C4-2B (cell line): Measurements from ENCODE around the gene TTC28.

Experiments
- H3K27ac ChIP-seq: fragments of 450-650 bp; 2 replicates; pipeline ENCODE4 v1.5.1; 2017
- ZFX ChIP-seq: fragments of 450-650 bp; IDR thresholded peaks from 2 replicates; pipeline ENCODE4 v1.6.1; 2017
- TF ChIP-seq, protein P1 (sequence below): fragments of 450-650 bp; conservative IDR thresholded peaks from 2 replicates; pipeline ENCODE4 v1.5.1; 2017; ENCODE audit warnings: mild to moderate bottlenecking

The TTC28 gene

DNA sequence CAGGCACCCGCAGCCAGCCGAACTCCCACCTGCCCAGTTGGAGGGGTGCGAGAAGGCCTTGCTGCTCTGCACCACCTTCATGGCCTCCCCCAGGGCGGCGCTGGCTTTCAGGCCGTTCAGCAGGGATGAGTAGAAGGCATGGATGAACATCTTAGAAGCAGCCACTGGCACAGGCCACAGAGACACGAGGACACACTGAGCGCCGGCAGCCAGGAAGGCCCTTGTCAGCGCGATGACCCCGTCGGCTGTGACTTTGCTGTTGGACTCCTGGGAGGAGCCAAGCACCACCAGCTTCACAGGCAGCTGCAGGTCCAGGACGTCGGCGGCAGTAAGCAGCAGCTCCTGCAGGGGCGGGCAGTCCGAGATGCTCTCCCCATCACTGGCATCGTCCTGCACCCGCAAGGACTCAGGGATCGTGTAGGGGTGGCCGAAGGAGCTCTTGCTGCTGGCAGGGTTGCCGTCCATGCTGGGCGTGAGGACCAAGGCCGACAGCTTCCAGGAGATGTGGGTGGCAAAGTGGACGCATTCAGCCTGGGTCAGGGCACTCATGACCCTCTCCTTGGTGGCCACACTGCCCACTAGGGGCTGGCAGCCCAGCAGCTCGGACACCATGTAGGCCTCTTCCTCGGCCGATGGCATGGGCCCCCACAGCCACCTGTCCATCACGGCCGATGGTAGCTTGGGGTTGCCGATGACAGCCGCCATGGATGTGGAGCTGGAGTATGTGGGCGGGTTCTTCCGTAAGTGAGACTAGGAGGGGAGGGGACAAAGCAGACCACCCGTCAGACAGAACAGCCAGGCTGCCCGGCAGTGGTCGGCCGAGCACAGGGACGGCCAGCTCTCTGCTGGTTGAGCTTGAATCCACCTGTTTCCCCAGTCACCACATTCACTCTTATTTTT lies 680.9 kb downstream of the TTC28 start:
- TF ChIP-seq, protein P1, sequence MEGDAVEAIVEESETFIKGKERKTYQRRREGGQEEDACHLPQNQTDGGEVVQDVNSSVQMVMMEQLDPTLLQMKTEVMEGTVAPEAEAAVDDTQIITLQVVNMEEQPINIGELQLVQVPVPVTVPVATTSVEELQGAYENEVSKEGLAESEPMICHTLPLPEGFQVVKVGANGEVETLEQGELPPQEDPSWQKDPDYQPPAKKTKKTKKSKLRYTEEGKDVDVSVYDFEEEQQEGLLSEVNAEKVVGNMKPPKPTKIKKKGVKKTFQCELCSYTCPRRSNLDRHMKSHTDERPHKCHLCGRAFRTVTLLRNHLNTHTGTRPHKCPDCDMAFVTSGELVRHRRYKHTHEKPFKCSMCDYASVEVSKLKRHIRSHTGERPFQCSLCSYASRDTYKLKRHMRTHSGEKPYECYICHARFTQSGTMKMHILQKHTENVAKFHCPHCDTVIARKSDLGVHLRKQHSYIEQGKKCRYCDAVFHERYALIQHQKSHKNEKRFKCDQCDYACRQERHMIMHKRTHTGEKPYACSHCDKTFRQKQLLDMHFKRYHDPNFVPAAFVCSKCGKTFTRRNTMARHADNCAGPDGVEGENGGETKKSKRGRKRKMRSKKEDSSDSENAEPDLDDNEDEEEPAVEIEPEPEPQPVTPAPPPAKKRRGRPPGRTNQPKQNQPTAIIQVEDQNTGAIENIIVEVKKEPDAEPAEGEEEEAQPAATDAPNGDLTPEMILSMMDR = no peak
- TF ChIP-seq ZFX = no peak
- no peak overlapping the region for H3K27ac ChIP-seq

GRCh38 chr22:27997538-27997937 lies 682.1 kb downstream of the TTC28 start:
- no peak overlapping the region for H3K27ac ChIP-seq
- TF ChIP-seq, protein P1 = no peak
- TF ChIP-seq ZFX = no peak

GRCh38 chr22:27996981-27997380 lies 682.7 kb downstream of the TTC28 start:
- H3K27ac ChIP-seq = no peak overlapping the region

GRCh38 chr22:27996529-27996925 lies 683.1 kb downstream of the TTC28 start:
- no peak overlapping the region for H3K27ac ChIP-seq
- TF ChIP-seq, protein P1 = no peak
- TF ChIP-seq ZFX = no peak

More at GRCh38 chr22:27996981-27997380, 682.7 kb downstream of the TTC28 start:
- TF ChIP-seq, protein P1 = no peak
- no peak for TF ChIP-seq ZFX

- no peak for TF ChIP-seq ZFX
- TF ChIP-seq, protein P1 = no peak
- no peak overlapping the region for H3K27ac ChIP-seq
These were observed 683.7 kb downstream of the TTC28 start for GRCh38 chr22:27995801-27996528.

DNA sequence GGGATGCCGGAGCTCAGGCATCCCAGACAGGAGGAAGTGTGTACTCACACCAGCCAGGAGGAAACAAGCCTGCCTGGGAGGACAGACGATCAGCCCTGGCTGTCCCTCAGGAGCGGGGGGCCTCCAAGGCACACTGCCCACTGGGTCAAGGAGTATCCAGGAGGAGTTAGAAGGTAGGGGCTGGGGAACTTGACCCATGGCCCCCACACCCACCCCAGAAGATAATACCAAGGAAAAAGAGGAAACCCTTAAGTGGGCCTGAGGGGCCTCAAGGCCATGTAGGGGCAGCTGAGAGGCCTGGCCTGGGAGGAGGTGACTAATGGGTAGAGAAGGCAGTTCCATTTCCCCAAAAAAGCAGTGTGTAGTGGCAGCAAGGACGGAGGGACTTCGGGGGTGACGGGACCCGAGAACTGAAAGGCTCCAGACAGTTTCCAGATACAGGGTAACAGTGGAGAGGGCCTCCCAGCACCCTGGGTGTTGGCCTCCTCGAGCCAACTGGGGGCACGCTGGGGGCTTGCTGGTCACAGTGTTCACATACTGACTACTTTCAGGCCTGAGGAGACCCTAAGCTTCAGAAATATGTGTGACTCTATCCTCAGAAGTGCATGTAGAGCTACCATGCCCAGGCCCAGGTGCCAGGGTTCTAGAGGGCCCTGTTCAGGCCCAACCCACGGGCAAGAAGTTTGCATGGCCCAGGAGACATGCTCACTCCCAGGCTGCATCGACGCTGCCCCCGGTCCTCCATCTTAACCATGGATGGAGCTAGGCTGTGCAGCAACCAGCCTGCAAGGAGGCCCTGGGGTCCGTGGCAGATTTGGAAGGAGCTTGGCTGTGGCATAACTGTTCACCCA lies 684.9 kb downstream of the TTC28 start:
- H3K27ac ChIP-seq = no peak overlapping the region
- TF ChIP-seq, protein P1 = no peak
- TF ChIP-seq ZFX = no peak
